Omental fat pad (tissue), 4 donors: ENCODE measurements around the gene C1QL1. TPM values are rescaled to one million over a fixed set of nuclear protein-coding genes. Genes with fewer than 3 reads are reported as not detected.

Experiments
- ATAC-seq: fragments of 150-250 bp; one replicate; pipeline ENCODE4 v1.9.1; 2016; ENCODE audit warnings: mild to moderate bottlenecking, moderate library complexity; ENCODE audit not compliant: low FRiP score
- DNase-seq: peaks from one replicate; pipeline ENCODE4 v3.0.0-alpha.2; 2019; ENCODE audit warnings: low spot score
- CTCF ChIP-seq, 3 donors: fragments of 450-650 bp; IDR thresholded peaks; one replicate each; pipeline ENCODE4 v1.5.1; 2016 to 2017; ENCODE audit warnings: antibody characterized with exemption in 3 of 3, mild to moderate bottlenecking in 3 of 3, moderate library complexity in 2 of 3
- total RNA-seq, 4 donors: library from RNA; depleted of rRNA; stranded (reverse); fragments of >200 nt; gene quantifications; one replicate each; pipeline ENCODE4 v1.1.0, GENCODE V29; 2016

The C1QL1 gene
- total RNA-seq, 4 donors from 2014 or later, result 9.2 to 24.2 (median 10.4) TPM; not detected in 1

GRCh38 chr17:44915321-44915726 is 52.8 kb downstream of the C1QL1 start, which contains the start of gene GFAP:
Gene GFAP, minus strand, starts transcription at chr17:44915500. Its CDS starts 14 bp downstream, at chr17:44915486.
- no peak for ATAC-seq
- no peak for DNase-seq
- no peak for TF ChIP-seq CTCF (IDR thresholded peaks at IDR 0.05)

GRCh38 chr17:44914698-44915271 is 53.3 kb downstream of the C1QL1 start:
- ATAC-seq (no peak), DNase-seq (no peak)
- no peak for TF ChIP-seq CTCF (IDR thresholded peaks at IDR 0.05)

- TF ChIP-seq CTCF (IDR thresholded peaks at IDR 0.05), result no peak
- DNase-seq (no peak), ATAC-seq (no peak)
These were observed 54.0 kb downstream of the C1QL1 start for GRCh38 chr17:44914148-44914547.

- no peak for DNase-seq
These were observed 54.4 kb downstream of the C1QL1 start for GRCh38 chr17:44913676-44914075.

GRCh38 chr17:44912763-44913544 is 55.1 kb downstream of the C1QL1 start:
- no peak for DNase-seq

More at GRCh38 chr17:44913676-44914075, 54.4 kb downstream of the C1QL1 start:
- no peak for ATAC-seq
- TF ChIP-seq CTCF (IDR thresholded peaks at IDR 0.05), result no peak

GRCh38 chr17:44911133-44912001 is 56.7 kb downstream of the C1QL1 start:
- DNase-seq (no peak), ATAC-seq (peak; percentile 16)
- TF ChIP-seq CTCF (IDR thresholded peaks at IDR 0.05), result no peak

More at GRCh38 chr17:44912763-44913544, 55.1 kb downstream of the C1QL1 start:
- ATAC-seq, result no peak
- TF ChIP-seq CTCF (IDR thresholded peaks at IDR 0.05), result no peak
